NOMO-1 treated with DMSO at 0.1 percent for 48 hours (cell line): ENCODE data around the gene FOXP3.

ENCODE experiments used
- DNase-seq: peaks from one replicate; lab custom pipeline; 2025; ENCODE audit not compliant: unreplicated experiment; lab: John Stamatoyannopoulos, UW

The FOXP3 gene

DNA sequence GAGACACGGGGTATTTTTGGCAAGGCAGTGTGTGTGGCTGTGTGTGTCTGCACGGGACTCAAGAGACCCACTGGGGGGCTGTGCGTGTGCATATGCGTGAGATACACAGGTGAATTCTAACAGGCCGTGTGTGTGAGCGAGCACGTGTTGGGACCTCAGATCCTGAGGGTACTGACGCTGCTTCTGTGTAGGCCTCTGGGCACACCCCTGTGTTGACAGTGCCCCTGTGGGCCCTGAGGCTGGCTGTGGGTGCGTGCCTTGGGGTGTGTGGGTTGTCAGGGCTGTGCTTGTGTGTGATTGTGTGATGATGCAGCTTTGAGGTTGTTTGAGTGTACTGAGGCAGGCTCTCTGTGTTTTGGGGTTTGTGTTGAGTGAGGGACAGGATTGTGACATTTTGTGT lies 13.9 kb downstream of the FOXP3 start:
- DNase-seq, result no peak

DNA sequence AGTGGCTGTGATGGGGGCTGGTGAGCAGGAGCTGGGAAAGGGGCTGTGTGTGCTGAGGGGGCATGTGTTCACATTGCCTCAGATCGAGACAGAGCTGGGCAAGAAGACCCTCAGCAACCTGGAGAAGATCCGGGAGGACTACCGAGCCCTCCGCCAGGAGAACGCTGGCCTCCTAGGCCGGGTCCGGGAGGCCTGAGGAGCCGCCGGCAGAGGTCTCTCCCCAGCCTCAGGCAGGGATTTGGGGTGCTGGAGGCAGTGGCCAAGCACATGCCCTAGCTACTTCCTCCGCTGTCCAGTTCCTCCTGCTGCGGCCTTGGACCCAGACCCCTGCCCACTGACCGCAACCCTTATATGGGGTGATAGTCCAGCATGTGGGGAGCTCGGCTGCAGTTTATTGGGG lies 14.4 kb downstream of the FOXP3 start:
- no peak for DNase-seq

- DNase-seq, result no peak
Observed at GRCh38 chrX:49249616-49250015, 14.9 kb downstream of the FOXP3 start.

DNA sequence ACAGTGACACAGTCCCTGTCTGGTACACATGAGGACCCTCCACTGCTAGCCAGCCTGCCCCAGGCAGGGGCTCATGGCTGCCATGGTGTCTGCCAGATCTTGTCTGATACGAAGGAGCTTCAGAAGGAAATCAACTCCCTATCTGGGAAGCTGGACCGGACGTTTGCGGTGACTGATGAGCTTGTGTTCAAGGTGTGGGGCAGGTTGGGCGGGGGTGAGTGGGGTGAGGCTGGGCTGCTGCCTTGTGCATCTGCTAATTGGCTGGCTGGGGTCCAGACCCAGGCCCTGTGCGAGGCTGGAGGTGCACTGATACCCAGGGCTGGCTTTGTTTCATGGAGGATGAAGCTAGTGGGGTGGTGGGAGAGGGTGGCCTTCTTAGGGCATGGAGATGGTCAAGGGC lies 15.4 kb downstream of the FOXP3 start:
- no peak for DNase-seq

GRCh38 chrX:49247916-49248811 lies 16.3 kb downstream of the FOXP3 start:
- no peak for DNase-seq

- no peak for DNase-seq
Observed at GRCh38 chrX:49247346-49247745, 17.2 kb downstream of the FOXP3 start.

DNA sequence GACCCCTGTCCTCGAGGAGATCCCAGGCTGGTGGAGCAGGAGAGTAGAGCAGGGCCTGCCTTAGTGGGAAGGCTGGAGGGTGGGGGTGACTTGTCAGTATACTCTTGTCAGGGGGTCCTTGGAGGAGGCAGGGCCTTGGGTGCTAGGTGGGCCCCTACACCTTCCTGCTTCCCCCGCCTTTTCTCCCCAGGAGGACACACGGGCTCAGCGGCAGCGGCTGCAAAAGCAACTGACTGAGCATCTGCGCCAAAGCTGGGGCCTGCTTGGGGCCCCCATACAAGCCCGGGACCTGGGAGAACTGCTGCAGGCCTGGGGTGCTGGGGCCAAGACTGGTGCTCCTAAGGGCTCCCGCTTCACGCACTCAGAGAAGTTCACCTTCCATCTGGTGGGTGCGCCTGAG lies 18.0 kb downstream of the FOXP3 start:
- no peak for DNase-seq

- DNase-seq, result no peak
Observed at GRCh38 chrX:49244207-49244606, 20.3 kb downstream of the FOXP3 start.

GRCh38 chrX:49243166-49243565 lies 21.3 kb downstream of the FOXP3 start:
- DNase-seq, result no peak

DNA sequence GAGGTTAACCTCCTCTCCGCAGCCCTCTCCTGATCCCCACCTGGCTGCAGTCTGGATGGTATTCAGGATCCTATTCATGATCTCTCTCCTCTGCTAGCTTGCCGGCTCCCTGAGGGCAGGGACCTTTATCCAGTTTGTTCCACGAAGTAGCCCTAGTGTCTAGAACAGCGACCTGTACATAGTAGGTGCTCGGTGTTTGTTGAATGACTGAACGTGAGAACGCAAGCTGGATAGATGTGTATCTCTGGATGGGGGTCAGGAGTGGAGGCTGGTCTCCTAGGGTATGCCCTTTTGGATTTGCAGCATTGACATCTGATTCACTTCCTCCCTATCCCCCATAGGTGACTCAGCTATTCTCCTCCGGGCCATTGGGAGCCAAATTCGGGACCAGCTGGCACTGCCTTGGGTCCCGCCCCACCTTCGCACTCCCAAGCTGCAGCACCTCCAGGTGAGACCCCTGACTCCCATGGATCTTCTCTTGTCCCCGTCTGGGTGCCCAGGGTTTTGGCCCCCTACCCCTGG lies 21.9 kb downstream of the FOXP3 start:
- DNase-seq, result no peak

DNA sequence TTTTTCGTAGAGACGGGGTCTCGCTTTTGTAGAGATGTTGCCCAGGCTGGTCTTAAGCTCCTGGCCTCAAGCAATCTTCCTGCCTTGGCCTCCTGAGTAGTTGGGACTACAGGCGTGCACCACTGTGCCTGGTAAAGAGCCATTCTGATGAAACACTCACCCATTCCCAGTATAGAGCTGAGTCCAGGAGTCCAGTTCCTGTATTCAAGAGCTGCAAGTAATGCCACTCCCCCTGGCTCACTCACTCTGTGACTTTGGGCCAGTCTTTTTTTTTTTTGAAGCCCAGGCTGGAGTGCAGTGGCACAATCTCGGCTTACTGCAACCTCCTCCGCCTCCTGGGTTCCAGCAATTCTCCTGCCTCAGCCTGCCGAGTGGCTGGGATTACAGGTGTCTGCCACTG lies 25.8 kb downstream of the FOXP3 start:
- no peak for DNase-seq

DNA sequence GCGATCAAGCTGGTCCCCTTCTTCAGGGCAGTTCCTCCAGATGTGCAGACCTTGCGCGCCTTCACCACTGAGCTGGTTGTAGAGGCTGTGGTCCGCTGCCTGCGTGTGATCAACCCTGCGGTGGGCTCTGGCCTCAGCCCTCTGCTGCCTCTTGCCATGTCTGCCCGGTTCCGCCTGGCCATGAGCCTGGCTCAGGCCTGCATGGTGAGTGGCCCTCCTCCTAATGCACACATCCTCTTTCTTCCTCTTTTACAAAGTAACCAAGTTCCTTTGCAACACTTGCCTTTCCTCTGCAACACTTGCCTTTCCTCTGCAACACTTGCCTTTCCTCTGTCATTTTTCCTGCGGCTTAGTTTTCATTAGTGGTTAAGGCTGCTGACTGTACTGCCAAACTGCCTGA lies 27.4 kb downstream of the FOXP3 start:
- peak; percentile 84 for DNase-seq

DNA sequence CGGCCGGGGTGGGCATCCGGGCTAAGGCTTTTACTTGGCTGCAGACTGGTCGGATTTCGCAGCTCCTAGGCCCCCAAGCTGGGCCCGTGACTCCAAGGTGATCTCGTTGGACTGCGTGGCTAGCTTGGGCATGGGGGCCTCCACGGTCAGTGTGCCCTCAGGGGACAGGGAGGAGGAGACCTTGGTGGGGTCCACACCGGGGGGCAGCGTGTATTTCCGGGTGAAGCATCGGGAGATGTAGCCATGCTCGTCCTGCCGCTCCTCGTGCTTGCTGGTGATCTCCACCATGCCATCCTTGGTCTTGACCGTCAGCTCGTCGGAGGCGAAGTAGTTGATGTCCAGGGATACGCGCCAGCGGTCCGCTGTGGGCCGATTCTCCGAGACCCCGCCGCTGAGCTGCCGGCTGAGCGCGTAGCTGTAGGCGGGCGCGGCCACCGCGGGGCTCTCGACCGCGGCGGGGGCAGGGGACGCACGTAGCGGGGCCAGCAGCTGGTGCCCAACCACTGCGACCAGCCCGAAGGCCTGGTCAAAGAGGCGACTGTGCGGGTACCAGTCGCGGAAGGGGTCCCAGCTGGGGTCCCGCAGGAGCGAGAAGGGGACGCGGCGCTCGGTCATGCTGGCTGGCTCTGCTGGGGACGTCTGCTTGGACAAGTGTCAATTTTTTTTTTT lies 30.5 kb downstream of the FOXP3 start:
- no peak for DNase-seq

GRCh38 chrX:49233176-49233575 lies 31.3 kb downstream of the FOXP3 start, which contains the start of gene CACNA1F:
CACNA1F (minus strand) TSS chrX:49233340; CDS start chrX:49233309, 31 bp downstream.
- no peak for DNase-seq

GRCh38 chrX:49232525-49232924 lies 32.0 kb downstream of the FOXP3 start:
- no peak for DNase-seq

- no peak for DNase-seq
Observed at GRCh38 chrX:49231333-49232000, 33.0 kb downstream of the FOXP3 start.

DNA sequence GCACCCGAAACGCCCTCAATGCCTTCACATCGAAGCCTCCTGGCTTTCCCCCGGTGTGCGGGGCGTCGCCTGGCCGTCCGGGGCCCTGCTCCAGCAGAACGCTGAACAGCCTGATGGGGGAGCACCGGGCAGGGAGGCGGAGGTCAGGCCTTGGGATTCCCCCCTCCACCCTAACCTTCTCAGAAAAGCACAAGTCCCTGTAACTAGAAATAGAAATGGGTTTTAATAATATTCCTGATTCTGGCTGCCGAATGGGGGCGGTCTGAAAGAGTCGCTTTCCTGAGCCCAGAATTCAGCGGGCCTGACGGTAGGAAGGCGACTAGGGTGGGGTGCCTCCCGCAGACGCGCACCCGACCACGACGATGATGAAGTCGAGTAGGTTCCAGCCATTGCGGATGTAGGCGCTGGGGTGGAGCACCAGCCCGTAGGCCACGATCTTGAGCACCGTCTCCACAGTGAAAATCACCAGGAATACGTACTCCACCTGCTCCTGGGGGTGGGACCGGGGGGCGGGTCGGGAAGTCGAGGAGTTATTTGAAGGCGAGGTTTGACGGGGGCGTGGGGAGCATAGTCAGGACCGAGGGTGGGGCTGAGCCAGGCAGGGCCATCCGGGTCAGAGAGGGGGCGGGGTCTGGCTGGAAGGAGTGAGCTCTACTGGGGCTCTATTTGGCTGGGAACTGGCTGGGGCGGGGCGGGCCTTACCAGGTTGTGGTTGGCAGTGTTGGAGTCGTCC lies 33.8 kb downstream of the FOXP3 start:
- peak; percentile 53 for DNase-seq

GRCh38 chrX:49228185-49228584 lies 36.3 kb downstream of the FOXP3 start:
- no peak for DNase-seq

- no peak for DNase-seq
Observed at GRCh38 chrX:49227726-49228125, 36.8 kb downstream of the FOXP3 start.

- DNase-seq, result no peak
Observed at GRCh38 chrX:49226946-49227345, 37.6 kb downstream of the FOXP3 start.

GRCh38 chrX:49225858-49226257 lies 38.7 kb downstream of the FOXP3 start:
- no peak for DNase-seq
